Astrocyte of the cerebellum (primary cell): ENCODE measurements around the gene SLC22A3.

Experiments used
- DNase-seq: peaks from one replicate; pipeline ENCODE4 v3.0.0-alpha.2; 2011; ENCODE audit warnings: low read depth
- H3K4me3 ChIP-seq: 2 replicates; pipeline ENCODE4 v1.5.1; 2011; ENCODE audit warnings: mild to moderate bottlenecking, low read depth, low read length, moderate library complexity
- CTCF ChIP-seq: IDR thresholded peaks from 2 replicates; pipeline ENCODE4 v1.5.1; 2012; ENCODE audit warnings: low read length, low read depth, moderate library complexity, mild to moderate bottlenecking; ENCODE audit errors: missing control alignments
- in situ Hi-C: cut with HindIII; loops from 2 replicates; pipeline ENCODE4 v1.10.0; 2017; ENCODE audit warnings: low sequenced_read_pairs

The SLC22A3 gene

DNA sequence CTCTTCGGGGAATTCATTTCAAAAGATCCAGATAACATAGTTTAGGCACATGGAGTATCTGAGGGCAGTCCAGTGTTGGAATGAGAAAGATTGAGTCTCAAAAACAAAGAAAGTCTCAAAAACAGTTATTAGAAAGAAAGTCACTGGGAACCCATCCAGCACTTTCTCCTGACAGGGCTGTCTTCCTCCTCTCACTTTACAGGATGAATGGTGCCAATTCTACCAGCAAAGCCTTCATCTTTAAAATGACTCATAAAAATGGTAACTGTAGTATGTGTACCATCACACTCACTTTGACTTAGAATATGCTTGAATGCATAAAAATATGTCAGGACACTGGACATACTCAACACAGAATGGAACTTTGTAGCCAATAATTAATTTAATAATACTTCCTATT, 71.3 kb downstream of the SLC22A3 start:
- TF ChIP-seq CTCF: no peak
- DNase-seq: no peak
- no peak overlapping the region for H3K4me3 ChIP-seq
- in situ Hi-C loops: no loop called here

DNA sequence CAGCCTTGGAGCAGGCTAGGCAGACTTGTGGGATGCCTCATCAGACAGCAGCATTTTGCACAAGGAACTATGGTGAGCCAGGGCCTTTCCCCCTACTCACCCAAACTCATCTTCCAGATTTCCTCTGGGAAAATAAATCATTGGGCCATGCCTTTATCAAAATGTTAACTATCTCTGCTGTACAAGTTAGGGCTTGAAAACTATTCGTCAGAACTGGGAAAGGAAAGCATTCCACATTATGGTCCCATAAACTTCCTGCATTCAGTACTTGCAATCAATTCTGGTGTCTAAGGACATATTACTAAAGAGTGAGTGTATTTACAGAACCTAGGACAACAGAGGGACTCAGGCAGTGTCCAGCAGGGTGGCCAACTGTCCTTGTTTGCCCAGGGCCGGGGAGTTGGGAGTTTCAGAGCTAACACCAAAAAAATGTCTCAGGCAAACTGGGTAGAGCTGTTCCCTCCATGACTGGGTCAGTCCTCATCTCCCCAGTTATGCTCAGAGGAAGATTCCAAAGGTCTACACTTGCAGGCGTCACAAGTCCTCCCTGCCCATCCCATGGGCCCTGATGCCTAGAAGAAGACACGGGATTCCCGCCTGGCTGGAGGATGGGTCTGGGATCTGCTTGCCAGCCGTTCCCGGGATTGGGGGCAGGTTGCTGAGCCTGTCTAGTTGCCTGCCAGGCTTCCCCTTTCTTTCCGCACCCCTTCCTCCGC, 72.2 kb downstream of the SLC22A3 start:
- in situ Hi-C loops: no loop called here
- no peak overlapping the region for H3K4me3 ChIP-seq
- TF ChIP-seq CTCF: no peak
- DNase-seq: no peak

GRCh38 chr6:160420969-160421556, 72.9 kb downstream of the SLC22A3 start:
- in situ Hi-C loops: no loop called here
- TF ChIP-seq CTCF: no peak
- DNase-seq: no peak
- no peak overlapping the region for H3K4me3 ChIP-seq

GRCh38 chr6:160421854-160422253, 73.7 kb downstream of the SLC22A3 start:
- H3K4me3 ChIP-seq: no peak overlapping the region
- no peak for DNase-seq
- in situ Hi-C loops: no loop called here
- no peak for TF ChIP-seq CTCF

- TF ChIP-seq CTCF: no peak
- no peak for DNase-seq
- in situ Hi-C loops: no loop called here
- H3K4me3 ChIP-seq: no peak overlapping the region
Measured at GRCh38 chr6:160424256-160424655, 76.1 kb downstream of the SLC22A3 start.

- no peak overlapping the region for H3K4me3 ChIP-seq
- no peak for TF ChIP-seq CTCF
- DNase-seq: peak; percentile 36
- in situ Hi-C loops: no loop called here
Measured at GRCh38 chr6:160426136-160426535, 78.0 kb downstream of the SLC22A3 start.
